Kidney (tissue), 14 donors: Measurements from ENCODE around the gene NUDCD3. TPM values are rescaled to one million over a fixed set of nuclear protein-coding genes. Genes with fewer than 3 reads are reported as not detected.

Source experiments
- DNase-seq, 5 donors: peaks; one replicate each; pipeline ENCODE4 v3.0.0-alpha.2; 2013 to 2020
- FAIRE-seq: peaks from 2 replicates; lab custom pipeline; 2012; peaks lifted over from hg19 to GRCh38; lab: Jason Lieb, UNC
- H3K27ac ChIP-seq, 2 donors: one replicate each; pipeline ENCODE4 v1.7.0; 2013; ENCODE audit warnings: low read depth in 2 of 2, low read length in 2 of 2, inconsistent platforms in 1 of 2
- H3K27me3 ChIP-seq: one replicate; pipeline ENCODE4 v1.7.1; 2013; ENCODE audit warnings: low read length, inconsistent platforms; ENCODE audit not compliant: control insufficient read depth, insufficient read depth
- H3K36me3 ChIP-seq, 3 donors: one replicate each; pipeline versions ENCODE4 v1.7.0 to v1.7.1; 2013; ENCODE audit warnings: low read length in 3 of 3, control low read depth in 1 of 3, inconsistent platforms in 1 of 3; ENCODE audit not compliant: insufficient read depth in 3 of 3, control insufficient read depth in 2 of 3
- H3K4me1 ChIP-seq, 3 donors: one replicate each; pipeline versions ENCODE4 v1.7.0 to v1.7.1; 2013; ENCODE audit warnings: low read length in 3 of 3, inconsistent platforms in 1 of 3, low read depth in 1 of 3; ENCODE audit not compliant: control insufficient read depth in 2 of 3, insufficient read depth in 2 of 3
- H3K4me3 ChIP-seq, 3 donors: one replicate each; pipeline versions ENCODE4 v1.7.0 to v1.8.1; 2013; ENCODE audit warnings: low read length in 3 of 3, control low read depth in 1 of 3, inconsistent platforms in 1 of 3
- H3K9ac ChIP-seq, 3 donors: one replicate each; pipeline versions ENCODE4 v1.7.0 to v1.7.1; 2013; ENCODE audit warnings: low read length in 3 of 3, control low read depth in 1 of 3, inconsistent platforms in 1 of 3
- H3K9me3 ChIP-seq, 3 donors: one replicate each; pipeline versions ENCODE4 v1.7.0 to v1.7.1; 2013; ENCODE audit warnings: low read length in 3 of 3, control low read depth in 1 of 3, inconsistent platforms in 1 of 3; ENCODE audit not compliant: control insufficient read depth in 2 of 3, insufficient read depth in 1 of 3
- CTCF ChIP-seq: IDR thresholded peaks from 3 replicates; pipeline ENCODE4 v1.5.1; 2012; ENCODE audit warnings: mild to moderate bottlenecking, moderate library complexity, borderline replicate concordance; ENCODE audit not compliant: insufficient read depth; ENCODE audit errors: extremely low read depth
- intact Hi-C: fragments of 100-400 bp; cut with DNase I; formaldehyde crosslinking; loops from one replicate; pipeline ENCODE4 v1.11.1; 2022
- polyA plus RNA-seq: library from polyadenylated mRNA; stranded (reverse); fragments of 350-450 nt; fragmentation: Illumina TruSeq; extraction: RNeasy Lipid Tissue Mini Kit (QIAGEN cat#74804); gene quantifications from one replicate; pipeline ENCODE4 v1.2.3, GENCODE V29; 2014; ENCODE audit warnings: low read depth, low replicate concordance; ENCODE audit not compliant: insufficient read depth
- total RNA-seq: library from RNA; stranded (reverse); fragmentation: NEBNext Ultra II Directional; extraction: Animal tissue kit (Norgen Biotek cat#: 25700); gene quantifications from one replicate; pipeline ENCODE4 v1.2.1, GENCODE V29; 2021
- donor health status: control.
- donor health status: control.
- donor health status: control.
- donor health status: control.
- donor health status: control.
- donor health status: DM: yes; HTN: yes; CAD: no.
- donor health status: Normal renal cell carcinoma (clear cell type).

NUDCD3 gene
- total and polyA plus RNA-seq, 2 donors from 2014 or later: 37.9 to 97.7 TPM

GRCh38 chr7:44398511-44398911, 91.9 kb downstream of the NUDCD3 start:
- H3K4me3 ChIP-seq: no peak overlapping the region
- H3K9ac ChIP-seq: no peak overlapping the region
- H3K4me1 ChIP-seq: peaks cover 0 to 4% (median 0%) of the 10 kb centered on the region in 3 donors
- H3K27ac ChIP-seq: no peak overlapping the region
- peaks cover 5 to 19% (median 13%) of the 10 kb centered on the region in 3 donors for H3K36me3 ChIP-seq
- DNase-seq (peak in 1 of 5 donors; percentile 66), FAIRE-seq (no peak)
- intact Hi-C loops: no loop called here
- no peak for TF ChIP-seq CTCF
- no peaks in the 10 kb centered on the region for H3K27me3 ChIP-seq
- no peaks in the 10 kb centered on the region for H3K9me3 ChIP-seq

GRCh38 chr7:44396931-44397545, 93.4 kb downstream of the NUDCD3 start:
- Histone ChIP-seq H3K9ac (no peak overlapping the region), H3K4me1 (peaks cover 0 to 4% (median 0%) of the 10 kb centered on the region in 3 donors), H3K27ac (no peak overlapping the region), H3K9me3 (no peaks in the 10 kb centered on the region), H3K36me3 (peaks cover 6 to 15% (median 12%) of the 10 kb centered on the region in 3 donors), H3K4me3 (no peak overlapping the region), H3K27me3 (no peaks in the 10 kb centered on the region)
- FAIRE-seq (no peak), DNase-seq (peak in 4 of 5 donors; percentile 18 to 57 (median 40))
- TF ChIP-seq CTCF: no peak
- intact Hi-C loops: no loop called here

GRCh38 chr7:44396496-44396895, 94.0 kb downstream of the NUDCD3 start:
- H3K9me3 ChIP-seq: no peaks in the 10 kb centered on the region
- no peak overlapping the region for H3K4me3 ChIP-seq
- no peak overlapping the region for H3K27ac ChIP-seq
- peak in 3 of 5 donors; percentile 12 to 89 (median 61) for DNase-seq
- no peaks in the 10 kb centered on the region for H3K27me3 ChIP-seq
- no peak overlapping the region for H3K9ac ChIP-seq
- no peak for TF ChIP-seq CTCF
- intact Hi-C loops: no loop called here
- peaks cover 7 to 17% (median 15%) of the 10 kb centered on the region in 3 donors for H3K36me3 ChIP-seq
- FAIRE-seq: no peak
- peaks cover 0 to 4% (median 0%) of the 10 kb centered on the region in 3 donors for H3K4me1 ChIP-seq

- Histone ChIP-seq H3K9ac (no peak overlapping the region), H3K4me1 (peaks cover 0 to 4% (median 0%) of the 10 kb centered on the region in 3 donors), H3K4me3 (no peak overlapping the region), H3K27me3 (no peaks in the 10 kb centered on the region), H3K27ac (no peak overlapping the region), H3K9me3 (no peaks in the 10 kb centered on the region), H3K36me3 (peaks cover 4 to 28% (median 20%) of the 10 kb centered on the region in 3 donors)
- FAIRE-seq: no peak
- intact Hi-C loops: no loop called here
- DNase-seq: peak in 2 of 5 donors; percentile 4 to 8
- TF ChIP-seq CTCF: no peak
These were observed 95.4 kb downstream of the NUDCD3 start for GRCh38 chr7:44395067-44395466.
